Parathyroid adenoma (tissue), 2 donors: Measurements from ENCODE around the gene ANKRD1.

Source experiments
- H2AFZ ChIP-seq: fragments of 300-600 bp; sonication (generic); one replicate; pipeline ENCODE4 v1.7.0; 2017; ENCODE audit warnings: antibody characterized with exemption, mild to moderate bottlenecking
- H3K27ac ChIP-seq: fragments of 300-600 bp; sonication (generic); one replicate; pipeline ENCODE4 v1.7.0; 2017
- H3K27me3 ChIP-seq: fragments of 300-600 bp; sonication (generic); one replicate; pipeline ENCODE4 v1.7.0; 2017; ENCODE audit warnings: low read length; ENCODE audit not compliant: control insufficient read depth, insufficient read depth
- H3K36me3 ChIP-seq: fragments of 300-600 bp; sonication (generic); one replicate; pipeline ENCODE4 v1.7.0; 2017; ENCODE audit warnings: low read length; ENCODE audit not compliant: control insufficient read depth, insufficient read depth
- H3K4me1 ChIP-seq: fragments of 300-600 bp; sonication (generic); one replicate; pipeline ENCODE4 v1.7.0; 2017; ENCODE audit warnings: control low read depth
- H3K4me2 ChIP-seq: fragments of 300-600 bp; sonication (generic); one replicate; pipeline ENCODE4 v1.7.0; 2017; ENCODE audit warnings: low read length
- H3K4me3 ChIP-seq: fragments of 300-600 bp; sonication (generic); one replicate; pipeline ENCODE4 v1.7.0; 2017; ENCODE audit warnings: low read depth, low read length
- H3K79me2 ChIP-seq: fragments of 300-600 bp; sonication (generic); one replicate; pipeline ENCODE4 v1.7.0; 2017; ENCODE audit warnings: control low read depth
- H3K9ac ChIP-seq: fragments of 300-600 bp; sonication (generic); one replicate; pipeline ENCODE4 v1.7.0; 2017; ENCODE audit warnings: mild to moderate bottlenecking
- H3K9me3 ChIP-seq: fragments of 300-600 bp; sonication (generic); one replicate; pipeline ENCODE4 v1.7.0; 2017; ENCODE audit warnings: low read length; ENCODE audit not compliant: control insufficient read depth
- TF ChIP-seq, protein P1 (sequence below): fragments of 300-600 bp; sonication (generic); IDR thresholded peaks from one replicate; pipeline ENCODE4 v1.7.0; 2017; ENCODE audit warnings: antibody characterized with exemption, mild to moderate bottlenecking
- donor health status: primary hyperparathyroidism.

ANKRD1 gene

GRCh38 chr10:90960355-90960814, 39.5 kb upstream of the ANKRD1 start:
- H3K36me3 ChIP-seq = no peaks in the 10 kb centered on the region
- H3K9ac ChIP-seq = no peak overlapping the region
- H3K4me3 ChIP-seq = no peak overlapping the region
- no peaks in the 10 kb centered on the region for H3K27me3 ChIP-seq
- H3K4me1 ChIP-seq = no peaks in the 10 kb centered on the region
- no peak overlapping the region for H3K4me2 ChIP-seq
- H3K27ac ChIP-seq = no peak overlapping the region
- H2AFZ ChIP-seq = no peak overlapping the region
- no peaks in the 10 kb centered on the region for H3K79me2 ChIP-seq
- no peaks in the 10 kb centered on the region for H3K9me3 ChIP-seq
- TF ChIP-seq, protein P1, sequence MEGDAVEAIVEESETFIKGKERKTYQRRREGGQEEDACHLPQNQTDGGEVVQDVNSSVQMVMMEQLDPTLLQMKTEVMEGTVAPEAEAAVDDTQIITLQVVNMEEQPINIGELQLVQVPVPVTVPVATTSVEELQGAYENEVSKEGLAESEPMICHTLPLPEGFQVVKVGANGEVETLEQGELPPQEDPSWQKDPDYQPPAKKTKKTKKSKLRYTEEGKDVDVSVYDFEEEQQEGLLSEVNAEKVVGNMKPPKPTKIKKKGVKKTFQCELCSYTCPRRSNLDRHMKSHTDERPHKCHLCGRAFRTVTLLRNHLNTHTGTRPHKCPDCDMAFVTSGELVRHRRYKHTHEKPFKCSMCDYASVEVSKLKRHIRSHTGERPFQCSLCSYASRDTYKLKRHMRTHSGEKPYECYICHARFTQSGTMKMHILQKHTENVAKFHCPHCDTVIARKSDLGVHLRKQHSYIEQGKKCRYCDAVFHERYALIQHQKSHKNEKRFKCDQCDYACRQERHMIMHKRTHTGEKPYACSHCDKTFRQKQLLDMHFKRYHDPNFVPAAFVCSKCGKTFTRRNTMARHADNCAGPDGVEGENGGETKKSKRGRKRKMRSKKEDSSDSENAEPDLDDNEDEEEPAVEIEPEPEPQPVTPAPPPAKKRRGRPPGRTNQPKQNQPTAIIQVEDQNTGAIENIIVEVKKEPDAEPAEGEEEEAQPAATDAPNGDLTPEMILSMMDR = no peak

DNA sequence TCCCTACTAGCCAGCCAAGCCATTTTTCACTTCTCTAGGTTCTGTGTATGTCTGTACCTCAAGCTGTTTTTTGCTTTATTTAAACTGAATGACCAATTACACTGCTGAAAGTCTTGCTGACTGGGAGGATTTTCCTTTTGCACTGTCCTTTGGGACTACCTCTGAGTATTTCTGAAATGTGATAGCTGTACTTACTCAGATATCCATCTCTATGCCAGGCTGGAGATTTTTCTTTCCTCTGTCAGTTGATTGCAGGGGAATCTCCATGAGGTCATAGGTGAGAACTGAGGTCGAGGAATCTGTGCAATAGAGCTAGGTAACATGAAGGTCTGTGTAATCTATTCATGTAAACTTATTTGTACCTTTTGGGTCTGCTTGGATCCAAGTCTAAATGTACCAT, 38.9 kb upstream of the ANKRD1 start:
- TF ChIP-seq, protein P1 = no peak
- H3K79me2 ChIP-seq = no peaks in the 10 kb centered on the region
- no peak overlapping the region for H2AFZ ChIP-seq
- no peak overlapping the region for H3K4me2 ChIP-seq
- no peaks in the 10 kb centered on the region for H3K36me3 ChIP-seq
- H3K9me3 ChIP-seq = no peaks in the 10 kb centered on the region
- no peaks in the 10 kb centered on the region for H3K27me3 ChIP-seq
- no peaks in the 10 kb centered on the region for H3K4me1 ChIP-seq
- no peak overlapping the region for H3K4me3 ChIP-seq
- no peak overlapping the region for H3K9ac ChIP-seq
- no peak overlapping the region for H3K27ac ChIP-seq

GRCh38 chr10:90958781-90959180, 37.9 kb upstream of the ANKRD1 start:
- H3K27me3 ChIP-seq = no peaks in the 10 kb centered on the region
- no peaks in the 10 kb centered on the region for H3K36me3 ChIP-seq
- H3K4me3 ChIP-seq = no peak overlapping the region
- H3K27ac ChIP-seq = no peak overlapping the region
- TF ChIP-seq, protein P1 = no peak
- no peaks in the 10 kb centered on the region for H3K79me2 ChIP-seq
- H3K9ac ChIP-seq = no peak overlapping the region
- H3K9me3 ChIP-seq = no peaks in the 10 kb centered on the region
- no peak overlapping the region for H3K4me2 ChIP-seq
- no peaks in the 10 kb centered on the region for H3K4me1 ChIP-seq
- H2AFZ ChIP-seq = no peak overlapping the region

GRCh38 chr10:90947030-90947960, 26.4 kb upstream of the ANKRD1 start:
- H3K36me3 ChIP-seq = no peaks in the 10 kb centered on the region
- TF ChIP-seq, protein P1 = no peak
- H3K9ac ChIP-seq = no peak overlapping the region
- H2AFZ ChIP-seq = no peak overlapping the region
- H3K4me2 ChIP-seq = no peak overlapping the region
- H3K27ac ChIP-seq = no peak overlapping the region
- no peaks in the 10 kb centered on the region for H3K9me3 ChIP-seq
- no peaks in the 10 kb centered on the region for H3K4me1 ChIP-seq
- no peaks in the 10 kb centered on the region for H3K79me2 ChIP-seq
- no peaks in the 10 kb centered on the region for H3K27me3 ChIP-seq
- H3K4me3 ChIP-seq = no peak overlapping the region
